GM12873 (cell line): Measurements from ENCODE around the gene CAMK2G.

Source experiments
- CTCF ChIP-seq: IDR thresholded peaks from 2 replicates; pipeline ENCODE4 v1.5.1; 2012; ENCODE audit warnings: low read depth, mild to moderate bottlenecking, moderate library complexity, low read length, control low read depth; ENCODE audit not compliant: insufficient read depth; ENCODE audit errors: missing control alignments

CAMK2G gene

DNA sequence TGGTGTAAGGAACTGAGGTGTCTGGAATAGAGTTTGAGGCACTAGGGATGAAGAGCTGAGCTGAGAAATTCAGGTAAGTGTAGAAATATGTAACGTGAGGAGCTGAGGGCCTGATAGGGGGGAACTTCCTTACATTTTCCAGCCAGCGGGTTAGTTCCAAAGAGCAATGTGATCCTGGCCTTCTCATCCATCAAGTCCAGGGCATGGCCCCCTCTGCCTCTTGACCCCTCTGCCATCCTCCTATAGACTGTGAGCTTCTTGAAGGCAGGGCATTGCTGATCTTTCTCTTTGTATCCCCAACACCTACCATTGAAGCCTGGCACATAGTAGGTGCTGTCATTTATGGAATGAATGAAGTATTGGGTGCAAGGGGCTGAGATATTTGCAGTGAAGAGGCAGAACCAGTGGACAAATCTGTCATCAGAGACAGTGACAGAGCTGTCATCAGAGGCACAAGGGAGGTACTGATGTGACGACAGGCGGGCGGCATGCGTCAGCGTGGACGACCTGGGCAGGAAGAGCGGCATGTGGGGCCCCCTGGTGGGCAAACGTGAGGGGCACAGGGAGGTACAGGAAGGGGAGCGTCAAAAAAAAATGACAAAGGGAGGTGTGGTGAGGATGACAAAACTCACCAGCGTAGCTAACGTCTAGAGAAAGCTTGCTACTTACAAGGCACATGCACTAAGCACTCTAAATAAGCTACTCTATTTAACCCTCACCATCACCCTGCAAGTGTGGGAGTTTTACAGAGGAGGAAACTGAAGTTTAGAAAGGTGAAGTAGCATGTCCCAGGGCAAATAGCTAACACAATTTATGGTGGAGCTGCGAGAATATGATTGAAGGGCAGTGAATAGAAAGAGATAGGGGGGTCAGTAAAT is 5.2 kb upstream of the CAMK2G start:
- peak; percentile 96 for TF ChIP-seq CTCF

- no peak for TF ChIP-seq CTCF
Observed at GRCh38 chr10:73878365-73878764, 4.0 kb upstream of the CAMK2G start.

GRCh38 chr10:73877533-73878160 is 3.3 kb upstream of the CAMK2G start:
- TF ChIP-seq CTCF: no peak

DNA sequence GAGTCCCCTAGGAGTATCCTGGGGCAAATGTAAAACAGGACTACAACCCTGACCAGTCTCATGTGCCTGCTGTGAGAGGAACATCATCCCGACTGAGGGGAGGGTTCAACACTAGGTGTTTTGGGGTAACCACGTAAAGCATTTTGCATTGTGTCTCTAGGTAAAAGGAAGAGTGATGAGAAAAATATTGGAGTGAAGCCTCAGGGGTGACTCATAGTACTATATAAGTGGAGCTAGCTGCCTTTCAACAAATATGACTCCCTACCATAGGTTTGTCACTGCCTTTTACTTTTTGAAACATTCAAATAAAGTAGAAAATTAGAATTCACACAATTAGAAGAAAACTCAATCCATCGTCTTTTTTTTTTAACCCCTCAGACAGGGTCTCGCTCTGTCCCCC is 2.6 kb upstream of the CAMK2G start:
- TF ChIP-seq CTCF: no peak

- no peak for TF ChIP-seq CTCF
Observed at GRCh38 chr10:73876566-73876965, 2.2 kb upstream of the CAMK2G start.

DNA sequence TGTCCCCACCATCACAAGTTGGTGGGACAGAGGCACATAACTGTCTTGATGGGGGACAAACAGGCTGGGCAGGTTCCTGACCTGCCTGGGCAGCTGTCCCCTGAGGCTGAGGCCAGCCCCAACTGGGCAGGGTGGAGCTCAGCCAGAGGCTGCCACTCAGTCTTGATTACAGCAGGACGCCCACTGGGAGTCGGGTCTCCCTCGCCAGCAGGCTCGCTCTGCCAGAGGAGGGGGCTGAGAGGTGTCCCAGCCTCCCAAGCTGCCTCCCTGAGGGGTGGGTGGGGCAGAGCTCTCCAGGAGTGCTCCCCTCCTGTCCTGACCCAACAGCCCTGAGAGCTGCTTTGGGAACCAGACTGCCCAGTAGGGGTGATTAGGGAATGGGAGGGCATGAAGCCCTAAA is 1.8 kb upstream of the CAMK2G start:
- no peak for TF ChIP-seq CTCF

- no peak for TF ChIP-seq CTCF
Observed at GRCh38 chr10:73875139-73875475, 752 bp upstream of the CAMK2G start.
